HG03159 (cell line): Measurements from ENCODE around the gene RNF183.
"Not testable (repeated sequence)": the region's sequence is repeated elsewhere in the genome, so short reads cannot be mapped to it uniquely, and the experiment has no call there.

Experiments used
- ATAC-seq: cut with Tn5 transposase; IDR thresholded peaks from one replicate; pipeline ENCODE4 v1.9.1; 2021; ENCODE audit warnings: mild to moderate bottlenecking, moderate library complexity; ENCODE audit not compliant: unreplicated experiment

RNF183 gene

DNA sequence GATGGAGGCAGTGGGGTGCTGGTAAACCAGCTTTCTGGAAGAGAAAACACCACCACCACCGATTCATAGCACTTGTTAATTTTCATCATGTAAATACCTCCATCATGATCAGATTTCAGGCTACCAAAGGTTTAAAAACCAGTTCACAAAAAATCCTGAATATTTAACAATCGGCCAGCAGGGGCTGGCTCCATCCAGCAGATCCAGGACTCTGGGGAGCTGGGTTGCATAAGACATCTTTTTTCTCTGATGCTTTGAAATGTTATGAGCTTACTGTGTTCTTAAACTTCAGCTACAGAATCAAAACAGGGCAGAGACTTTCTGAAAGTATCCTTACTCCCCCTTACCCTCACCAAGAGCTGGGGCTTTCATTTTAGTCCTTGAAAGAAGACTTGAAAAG, 14.6 kb upstream of the RNF183 start:
- ATAC-seq, result no peak

- ATAC-seq, result no peak
Observed at GRCh38 chr9:113316030-113316429, 12.9 kb upstream of the RNF183 start.

DNA sequence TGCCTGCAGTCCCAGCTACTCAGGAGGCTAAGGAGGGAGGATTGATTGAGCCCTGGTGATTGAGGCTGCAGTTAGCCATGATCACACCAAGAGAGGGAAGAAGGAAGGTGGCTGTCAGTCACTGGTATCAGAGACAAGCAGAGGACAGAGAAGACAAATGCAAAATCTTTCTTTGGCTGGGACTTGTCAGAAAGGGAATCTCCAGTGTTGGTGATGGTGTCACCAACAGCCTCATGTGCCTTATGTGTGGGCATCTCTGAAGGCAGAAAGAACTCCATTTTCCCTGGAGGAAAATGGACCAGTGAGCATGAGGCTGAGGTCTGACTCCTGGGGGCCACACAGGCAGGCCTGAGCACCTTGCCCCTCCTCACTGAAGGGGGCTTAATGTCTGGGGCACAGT, 12.1 kb upstream of the RNF183 start:
- ATAC-seq, result no peak

GRCh38 chr9:113313261-113313660, 10.1 kb upstream of the RNF183 start:
- no peak for ATAC-seq

GRCh38 chr9:113311961-113312360, 8.8 kb upstream of the RNF183 start:
- no peak for ATAC-seq

GRCh38 chr9:113310538-113310937, 7.4 kb upstream of the RNF183 start:
- no peak for ATAC-seq

GRCh38 chr9:113309204-113309813, 6.1 kb upstream of the RNF183 start:
- peak; percentile 56 for ATAC-seq

DNA sequence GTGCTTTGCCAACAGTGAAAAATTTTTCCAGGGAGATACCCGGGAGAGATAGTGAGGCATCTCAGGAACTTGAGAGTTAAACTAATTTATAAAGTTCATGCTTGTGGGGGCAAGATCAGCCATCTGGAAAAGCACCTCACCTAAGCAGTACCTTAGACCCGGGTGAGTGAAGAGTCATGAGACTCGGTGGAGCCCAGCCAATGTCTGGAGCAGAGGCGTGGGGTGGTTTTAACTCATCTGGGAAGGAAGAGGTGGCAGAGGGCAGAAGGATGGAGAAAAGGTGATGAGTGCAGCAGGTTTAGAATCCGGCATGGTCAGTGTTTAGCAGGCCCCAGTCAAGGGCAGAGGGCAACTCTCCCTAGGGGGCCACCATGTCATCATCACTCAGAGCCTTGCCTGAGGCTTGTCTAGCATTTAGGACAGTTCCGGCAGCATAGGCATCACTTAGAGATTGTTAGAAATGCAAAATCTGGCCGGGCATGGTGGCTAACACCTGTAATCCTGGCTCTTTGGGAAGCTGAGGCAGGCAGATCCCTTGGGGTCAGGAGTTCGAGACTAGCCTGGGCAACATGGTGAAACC, 4.3 kb upstream of the RNF183 start:
- ATAC-seq, result no peak

- ATAC-seq, result no peak
Observed at GRCh38 chr9:113306566-113306965, 3.4 kb upstream of the RNF183 start.

- no peak for ATAC-seq
Observed at GRCh38 chr9:113301548-113301947, 1.6 kb downstream of the RNF183 start.

- ATAC-seq, result no peak
Observed at GRCh38 chr9:113299800-113300292, 3.3 kb downstream of the RNF183 start.

GRCh38 chr9:113298924-113299770, 4.0 kb downstream of the RNF183 start:
- no peak for ATAC-seq

DNA sequence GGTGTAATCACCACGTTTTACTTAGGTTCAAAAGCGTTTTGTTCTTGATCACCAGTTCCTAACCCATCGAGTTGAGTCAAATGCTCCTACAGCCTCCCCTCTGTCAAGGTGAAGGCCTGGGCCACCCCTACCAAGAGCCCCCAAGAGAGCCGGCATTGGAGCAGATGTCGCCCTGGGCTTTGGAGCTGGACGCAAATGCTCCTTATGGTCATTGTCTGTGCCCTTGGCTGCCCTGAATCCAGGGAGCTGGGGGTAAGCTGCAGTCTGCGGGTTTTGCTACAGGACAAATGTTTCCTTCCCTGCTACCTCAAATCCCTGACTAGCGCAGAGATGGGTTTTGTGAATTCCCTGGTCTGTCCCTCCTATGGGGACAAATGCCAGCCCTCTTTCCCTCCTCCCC, 4.9 kb downstream of the RNF183 start:
- ATAC-seq, result no peak

GRCh38 chr9:113296796-113297558, 6.2 kb downstream of the RNF183 start:
- no peak for ATAC-seq

DNA sequence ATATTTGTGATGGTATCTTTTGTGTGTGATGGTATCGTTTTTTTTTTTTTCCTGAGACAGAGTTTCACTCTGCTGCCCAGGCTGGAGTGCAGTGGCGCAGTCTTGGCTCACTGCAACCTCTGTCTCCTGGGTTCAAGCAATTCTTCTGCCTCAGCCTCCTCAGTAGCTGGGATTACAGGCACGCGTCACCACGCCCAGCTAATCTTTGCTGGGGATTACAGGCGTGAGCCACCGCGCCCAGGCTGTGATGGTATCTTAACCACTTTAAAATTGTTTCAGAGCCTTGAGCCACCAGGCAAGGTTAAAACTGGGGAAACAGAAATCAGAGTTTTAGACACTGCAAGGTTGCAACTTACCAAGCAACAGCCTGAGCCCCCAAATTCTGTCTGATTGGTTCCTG, 6.9 kb downstream of the RNF183 start:
- ATAC-seq, result not testable (repeated sequence)

DNA sequence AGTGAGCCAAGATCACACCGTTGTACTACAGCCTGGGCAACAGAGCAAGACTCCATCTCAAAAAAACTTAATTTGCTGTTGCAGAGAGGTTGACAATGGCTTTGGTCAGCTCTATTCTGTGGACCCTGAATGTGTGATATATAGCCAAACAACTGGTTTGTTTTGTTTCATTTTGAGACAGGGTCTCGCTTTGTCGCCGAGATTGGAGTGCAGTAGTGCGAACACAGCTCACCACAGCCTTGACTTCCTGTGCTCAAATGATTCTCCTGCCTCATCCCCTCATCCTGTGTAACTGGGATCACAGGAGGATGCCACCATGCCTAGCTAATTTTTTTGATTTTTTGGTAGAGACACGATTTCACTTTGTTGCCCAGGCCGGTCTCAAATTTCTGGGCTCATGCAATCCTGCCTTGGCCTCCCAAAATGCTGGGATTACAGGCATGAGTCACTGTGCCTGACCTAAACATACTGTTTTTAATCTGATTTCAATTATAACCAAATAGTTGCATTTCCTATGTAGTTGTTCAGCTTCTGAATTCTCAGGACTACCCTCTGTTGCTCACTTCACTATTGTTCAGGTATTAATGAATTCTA, 9.8 kb downstream of the RNF183 start:
- ATAC-seq, result no peak

DNA sequence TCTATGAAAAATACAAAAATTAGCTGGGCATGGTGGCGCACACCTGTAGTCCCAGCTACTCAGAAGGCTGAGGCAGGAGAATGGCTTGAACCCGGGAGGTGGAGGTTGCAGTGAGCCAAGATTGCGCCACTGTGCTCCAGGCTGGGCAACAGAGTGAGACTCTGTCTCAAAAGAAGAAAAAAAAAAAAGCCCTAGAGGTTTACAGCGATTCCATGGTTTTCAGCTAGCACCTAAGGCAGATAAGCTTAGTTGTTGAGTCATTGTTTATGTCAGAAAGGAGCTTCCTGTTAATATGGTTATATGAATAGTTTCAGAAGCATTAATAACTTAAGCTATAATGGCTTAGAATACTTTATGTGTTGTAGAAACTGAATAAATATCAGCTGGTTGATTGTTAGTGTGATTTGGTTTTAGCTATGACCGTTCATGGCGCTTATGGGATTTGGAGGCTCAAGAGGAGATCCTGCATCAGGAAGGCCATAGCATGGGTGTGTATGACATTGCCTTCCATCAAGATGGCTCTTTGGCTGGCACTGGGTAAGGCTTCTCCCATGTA, 13.0 kb downstream of the RNF183 start:
- no peak for ATAC-seq

- no peak for ATAC-seq
Observed at GRCh38 chr9:113289091-113289490, 14.1 kb downstream of the RNF183 start.

DNA sequence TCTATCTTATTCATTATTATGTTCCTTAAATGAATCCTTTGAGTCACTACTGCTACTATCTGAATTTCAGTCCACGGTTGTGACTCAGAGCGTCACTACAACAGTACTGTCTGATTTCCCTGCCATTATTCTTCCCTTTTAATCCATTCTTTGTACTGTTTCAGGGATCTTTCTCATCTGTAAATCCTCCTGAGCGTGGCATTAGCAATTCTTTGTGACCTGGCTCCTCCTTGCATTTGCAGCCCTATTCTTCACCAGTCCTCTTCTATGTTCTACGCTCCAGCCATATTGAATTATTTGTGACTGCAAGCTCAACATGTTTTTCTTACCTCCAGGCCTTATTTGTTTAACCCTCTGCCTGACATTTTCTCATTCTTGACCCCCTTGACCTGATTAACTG, 21.8 kb downstream of the RNF183 start:
- no peak for ATAC-seq

GRCh38 chr9:113278840-113279239, 24.3 kb downstream of the RNF183 start:
- no peak for ATAC-seq
